Endothelial cell of umbilical vein (primary cell): ENCODE results near the gene MAGIX. TPM values are rescaled to one million over a fixed set of nuclear protein-coding genes. Genes with fewer than 3 reads are reported as not detected.
"Not testable (repeated sequence)": the region's sequence is repeated elsewhere in the genome, so short reads cannot be mapped to it uniquely, and the experiment has no call there.

Experiments used
- BruUV-seq: library from RNA; stranded (reverse); fragments of 400-500 nt; replicated peaks from 2 replicates; lab custom pipeline; 2021; lab: Mats Ljungman, UMichigan
- CTCF ChIA-PET: fragments of 300-600, 350-600 bp; sonication (Branson Sonifier 250); formaldehyde crosslinking; loops from one replicate; lab custom pipeline; 2021; ENCODE audit warnings: antibody characterized with exemption, inconsistent platforms; lab: Charles Lee
- POLR2A ChIA-PET: fragments of 300-600, 350-600 bp; sonication (Branson Sonifier 250); formaldehyde crosslinking; loops from one replicate; lab custom pipeline; 2021; ENCODE audit warnings: antibody characterized with exemption, inconsistent platforms; lab: Charles Lee
- DNase-seq: peaks from one replicate; pipeline ENCODE4 v3.0.0-alpha.2; 2011; ENCODE audit warnings: low read depth, low spot score
- FAIRE-seq: peaks from 2 replicates; lab custom pipeline; 2011; peaks lifted over from hg19 to GRCh38; lab: Jason Lieb, UNC
- H2AFZ ChIP-seq: 2 replicates; pipeline ENCODE4 v1.6.0; 2012; ENCODE audit warnings: low read depth, low read length, control low read depth, inconsistent platforms
- H3K27ac ChIP-seq: 2 replicates; pipeline ENCODE4 v1.5.1; 2011; ENCODE audit warnings: low read depth, mild to moderate bottlenecking, control low read depth, low read length, moderate library complexity; ENCODE audit not compliant: insufficient read depth
- H3K27me3 ChIP-seq, 2 experiments: 2 replicates each; pipeline versions ENCODE4 v1.6.0 to v1.6.1; 2011; ENCODE audit warnings: low read length in 2 of 2, mixed read lengths in 1 of 2; ENCODE audit not compliant: control insufficient read depth in 2 of 2, insufficient read depth in 2 of 2
- H3K36me3 ChIP-seq, 2 experiments: 2 replicates in 1 of 2; 3 replicates in 1 of 2; pipeline ENCODE4 v1.5.1; 2011; ENCODE audit warnings: low read length in 2 of 2, mild to moderate bottlenecking in 1 of 2, moderate library complexity in 1 of 2; ENCODE audit not compliant: control insufficient read depth in 2 of 2, insufficient read depth in 2 of 2; ENCODE audit errors: extremely low read depth in 1 of 2
- H3K4me1 ChIP-seq: 3 replicates; pipeline ENCODE4 v1.5.1; 2011; ENCODE audit warnings: mild to moderate bottlenecking, low read length; ENCODE audit not compliant: control insufficient read depth, insufficient read depth; ENCODE audit errors: extremely low read depth
- H3K4me2 ChIP-seq: 2 replicates; pipeline ENCODE4 v1.6.1; 2011; ENCODE audit warnings: low read length, control low read depth, mixed read lengths; ENCODE audit not compliant: insufficient read depth
- H3K4me3 ChIP-seq, 3 experiments: fragments of 200-600 bp in 1 of 3; sonication (generic), shearing (Covaris generic) in 1 of 3; replicated peaks in 1 of 3; 2 replicates each; pipeline ENCODE4 v1.5.1; 2011 to 2016; ENCODE audit warnings: control low read depth in 3 of 3, low read length in 3 of 3, mild to moderate bottlenecking in 2 of 3, inconsistent platforms in 1 of 3, low read depth in 1 of 3, moderate library complexity in 1 of 3; ENCODE audit not compliant: insufficient read depth in 1 of 3
- H3K79me2 ChIP-seq: 2 replicates; pipeline ENCODE4 v1.6.0; 2012; ENCODE audit warnings: low read length, inconsistent platforms; ENCODE audit not compliant: control insufficient read depth, insufficient read depth
- H3K9ac ChIP-seq: replicated peaks from 2 replicates; pipeline ENCODE3; 2011; ENCODE audit warnings: low read length, control low read depth; ENCODE audit not compliant: insufficient read depth; ENCODE audit errors: extremely low read depth
- H3K9me1 ChIP-seq: replicated peaks from 3 replicates; pipeline ENCODE4 v1.6.0; 2011; ENCODE audit warnings: mild to moderate bottlenecking, low read length; ENCODE audit not compliant: control insufficient read depth, insufficient read depth; ENCODE audit errors: extremely low read depth
- H3K9me3 ChIP-seq: replicated peaks from 2 replicates; pipeline ENCODE4 v1.5.1; 2012; ENCODE audit warnings: low read length, inconsistent platforms; ENCODE audit not compliant: control insufficient read depth, insufficient read depth
- H4K20me1 ChIP-seq: replicated peaks from 2 replicates; pipeline ENCODE3; 2011; ENCODE audit warnings: mild to moderate bottlenecking, low read length; ENCODE audit not compliant: control insufficient read depth, insufficient read depth; ENCODE audit errors: extremely low read depth
- EZH2 ChIP-seq: IDR thresholded peaks from 2 replicates; pipeline ENCODE4 v1.6.1; 2012; ENCODE audit warnings: borderline replicate concordance, low read depth, mild to moderate bottlenecking, moderate library complexity, low read length, inconsistent platforms; ENCODE audit not compliant: severe bottlenecking
- FOS ChIP-seq: IDR thresholded peaks from 2 replicates; pipeline ENCODE4 v1.6.1; 2011; ENCODE audit warnings: mild to moderate bottlenecking, low read length, moderate library complexity, borderline replicate concordance; ENCODE audit not compliant: insufficient read depth
- GATA2 ChIP-seq: IDR thresholded peaks from 2 replicates; pipeline ENCODE4 v1.7.0; 2011; ENCODE audit warnings: low read depth, mild to moderate bottlenecking, moderate library complexity, mixed read lengths, low read length; ENCODE audit not compliant: insufficient read length, insufficient read depth
- JUN ChIP-seq: IDR thresholded peaks from 2 replicates; pipeline ENCODE4 v1.6.1; 2011; ENCODE audit warnings: borderline replicate concordance, low read depth; ENCODE audit not compliant: insufficient read length, insufficient read depth
- MYC ChIP-seq: IDR thresholded peaks from one replicate; pipeline ENCODE4 v1.6.1; 2011; ENCODE audit warnings: mild to moderate bottlenecking, low read depth, low read length
- POLR2AphosphoS5 ChIP-seq: IDR thresholded peaks from 2 replicates; pipeline ENCODE4 v1.6.1; 2012; ENCODE audit warnings: low read depth, mild to moderate bottlenecking, control low read depth, low read length, moderate library complexity; ENCODE audit not compliant: insufficient read depth
- dilution Hi-C: fragments of 300-500 bp; cut with MboI; formaldehyde crosslinking; loops from one replicate; pipeline ENCODE4 v1.15.0; 2019; ENCODE audit warnings: low sequenced_read_pairs; ENCODE audit not compliant: extremely low pct_ligation_motif_present
- intact Hi-C: fragments of 100-400 bp; cut with micrococcal nuclease; formaldehyde crosslinking; loops from one replicate; pipeline ENCODE4 v1.10.0; 2022
- polyA plus RNA-seq, 4 experiments: library from polyadenylated mRNA; depleted of rRNA in 3 of 4; stranded (reverse) in 3 of 4; unstranded in 1 of 4; fragments of >200 nt; gene quantifications; 2 replicates each; pipeline versions ENCODE4 v1.2.1 to v1.2.3, GENCODE V29; 2011 to 2012; ENCODE audit warnings: missing spikeins in 1 of 4
- total RNA-seq: library from RNA; stranded (reverse); gene quantifications from 2 replicates; pipeline ENCODE4 v1.2.3, GENCODE V29; 2021

MAGIX gene
- total and polyA plus RNA-seq, 2 donors (not counting 3 experiments of a cell fraction or from before 2014, with no cell fraction given) = 0.77 to 0.88 TPM

DNA sequence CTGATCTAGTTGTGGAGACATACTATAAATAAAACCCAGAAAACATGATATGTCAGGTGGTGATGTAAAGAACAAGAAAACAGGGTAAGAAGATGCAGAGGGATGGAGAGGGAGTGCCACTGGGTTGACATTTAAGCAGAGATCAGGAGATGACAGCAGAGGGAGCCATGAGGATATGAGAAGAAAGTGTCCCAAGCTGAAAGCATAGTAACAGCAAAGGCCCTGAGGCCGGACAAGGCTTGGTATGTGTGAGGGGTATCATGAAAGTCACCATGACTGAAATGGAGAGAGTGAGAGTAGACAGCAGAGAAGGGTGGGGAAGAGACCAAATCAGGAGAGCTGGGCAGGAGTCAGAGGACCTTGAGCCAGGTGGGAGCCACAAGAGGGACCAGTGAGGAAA, 42.5 kb upstream of the MAGIX start:
- DNase-seq (no peak), FAIRE-seq (no peak)
- Histone ChIP-seq H3K36me3 (peaks cover 0 to 23% of the 10 kb centered on the region in 2 experiments), H2AFZ (no peak overlapping the region), H4K20me1 (no peaks in the 10 kb centered on the region), H3K4me1 (peaks cover 5% of the 10 kb centered on the region), H3K27ac (no peak overlapping the region), H3K9me3 (no peaks in the 10 kb centered on the region), H3K27me3 (no peaks in the 10 kb centered on the region), H3K79me2 (peaks cover 15% of the 10 kb centered on the region), H3K4me2 (no peak overlapping the region), H3K4me3 (no peak overlapping the region), H3K9ac (no peak overlapping the region), H3K9me1 (no peaks in the 10 kb centered on the region)
- ChIA-PET CTCF (interaction anchor here (1.4 kb wide), 1 partner anchor 73 kb away, joined by 4 read pairs; no protein-coding TSS in a partner anchor), POLR2A (no interaction called here)
- dilution Hi-C loops = no loop called here
- intact Hi-C loops = no loop called here
- TF ChIP-seq MYC (no peak), JUN (no peak)
- BruUV-seq = no TSS peak

DNA sequence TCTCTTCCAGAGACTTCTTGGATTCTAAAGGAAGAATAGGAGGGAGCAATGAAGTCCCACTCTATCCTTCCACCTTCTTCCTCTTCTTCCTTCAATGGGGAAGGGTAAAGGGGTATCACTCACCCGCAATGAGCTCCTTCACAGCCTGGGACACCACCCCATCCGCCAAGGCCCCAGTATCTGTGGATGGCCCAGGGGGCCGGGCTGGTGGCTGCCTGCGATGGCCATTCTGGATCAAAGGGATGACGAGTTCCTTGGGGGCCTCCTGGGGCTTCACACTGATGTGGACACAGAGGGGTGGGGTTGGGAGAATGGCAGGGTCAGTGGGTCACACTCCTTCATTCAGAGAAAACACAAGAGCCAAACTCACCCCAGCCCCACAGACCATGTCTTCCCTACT, 40.1 kb upstream of the MAGIX start:
- Histone ChIP-seq H3K9me1 (no peaks in the 10 kb centered on the region), H3K9ac (peak overlapping the region; percentile 93), H3K4me1 (peaks cover 5% of the 10 kb centered on the region), H3K4me3 (peak overlapping the region in 1 of 3 experiments; percentile 95), H3K27ac (no peak overlapping the region), H3K9me3 (no peaks in the 10 kb centered on the region), H3K4me2 (peak overlapping the region; percentile 45), H3K27me3 (no peaks in the 10 kb centered on the region), H3K79me2 (peaks cover 15% of the 10 kb centered on the region), H4K20me1 (no peaks in the 10 kb centered on the region), H2AFZ (no peak overlapping the region), H3K36me3 (peaks cover 0 to 8% of the 10 kb centered on the region in 2 experiments)
- ChIA-PET POLR2A (no interaction called here), CTCF (no interaction called here)
- intact Hi-C loops = no loop called here
- no peak for FAIRE-seq
- dilution Hi-C loops = no loop called here
- no peak for DNase-seq
- no TSS peak for BruUV-seq
- TF ChIP-seq FOS = no peak
- no peak for TF ChIP-seq EZH2
- TF ChIP-seq POLR2AphosphoS5 = no peak
- TF ChIP-seq JUN = no peak
- no peak for TF ChIP-seq GATA2

- H3K9me3 ChIP-seq, intact Hi-C loops, dilution Hi-C loops, H3K27me3 ChIP-seq, H4K20me1 ChIP-seq, H3K9me1 ChIP-seq, POLR2A ChIA-PET, DNase-seq, H3K36me3 ChIP-seq, H3K27ac ChIP-seq, H3K4me1 ChIP-seq, H3K79me2 ChIP-seq, CTCF ChIA-PET, H2AFZ ChIP-seq, H3K4me2 ChIP-seq, BruUV-seq, H3K4me3 ChIP-seq, H3K9ac ChIP-seq: not testable (repeated sequence)
- peak; percentile 31 for FAIRE-seq
Observed at GRCh38 chrX:49127742-49128258, 34.8 kb upstream of the MAGIX start.
